ENCODE results near the gene COL21A1.

- no peak for TF ChIP-seq CTCF (IDR thresholded peaks at IDR 0.05; ENCODE audit: insufficient read depth, low read depth, low read length)
- TF ChIP-seq EZH2 (IDR thresholded peaks at IDR 0.05; ENCODE audit: insufficient read depth, low read length): no peak
These were observed 32.7 kb downstream of the COL21A1 start for GRCh38 chr6:56214703-56215101.
